H9 (cell line): ENCODE results near the gene ARPP19. TPM values are rescaled to one million over a fixed set of nuclear protein-coding genes. Genes with fewer than 3 reads are reported as not detected.

Experiments
- DNase-seq: peaks from one replicate; pipeline ENCODE4 v3.0.0-alpha.2; 2017
- H2AFZ ChIP-seq: one replicate; pipeline ENCODE4 v1.6.1; 2013; ENCODE audit warnings: mild to moderate bottlenecking, low read length, control low read depth, moderate library complexity
- H2AK5ac ChIP-seq: 2 replicates; pipeline ENCODE4 v1.6.1; 2013; ENCODE audit warnings: low read length, control low read depth, mixed read lengths; ENCODE audit not compliant: insufficient read length
- H2BK120ac ChIP-seq: one replicate; pipeline ENCODE4 v1.6.1; 2013; ENCODE audit warnings: low read depth, mild to moderate bottlenecking, low read length, control low read depth, inconsistent platforms; ENCODE audit not compliant: poor library complexity, severe bottlenecking
- H2BK12ac ChIP-seq: 2 replicates; pipeline ENCODE4 v1.6.1; 2013; ENCODE audit warnings: low read length, control low read depth, mixed read lengths, low read depth; ENCODE audit not compliant: insufficient read length
- H2BK15ac ChIP-seq: 2 replicates; pipeline ENCODE4 v1.6.1; 2013; ENCODE audit warnings: low read depth, low read length, control low read depth
- H2BK20ac ChIP-seq: one replicate; pipeline ENCODE4 v1.6.1; 2013; ENCODE audit warnings: low read depth, mild to moderate bottlenecking, low read length, control low read depth, inconsistent platforms; ENCODE audit not compliant: poor library complexity, severe bottlenecking
- H2BK5ac ChIP-seq: 2 replicates; pipeline ENCODE4 v1.6.1; 2013; ENCODE audit warnings: low read length, control low read depth, mixed read lengths; ENCODE audit not compliant: insufficient read length
- H3K14ac ChIP-seq: 2 replicates; pipeline ENCODE4 v1.6.1; 2013; ENCODE audit warnings: low read length, control low read depth; ENCODE audit not compliant: insufficient read depth
- H3K18ac ChIP-seq: 2 replicates; pipeline ENCODE4 v1.6.1; 2013; ENCODE audit warnings: low read depth, mild to moderate bottlenecking, mixed read lengths, low read length, control low read depth; ENCODE audit not compliant: insufficient read length
- H3K23ac ChIP-seq: 2 replicates; pipeline ENCODE4 v1.6.1; 2013; ENCODE audit warnings: low read length, control low read depth, mixed read lengths, low read depth; ENCODE audit not compliant: insufficient read length
- H3K23me2 ChIP-seq: 2 replicates; pipeline ENCODE4 v1.6.1; 2013; ENCODE audit warnings: low read depth, mild to moderate bottlenecking, mixed read lengths, low read length, control low read depth; ENCODE audit not compliant: insufficient read length, poor library complexity, severe bottlenecking
- H3K27ac ChIP-seq: 2 replicates; pipeline ENCODE4 v1.5.1; 2013; ENCODE audit warnings: low read length, control low read depth, mixed read lengths, low read depth; ENCODE audit not compliant: insufficient read length
- H3K27me3 ChIP-seq: 2 replicates; pipeline ENCODE4 v1.6.1; 2013; ENCODE audit warnings: low read length, control low read depth, inconsistent platforms; ENCODE audit not compliant: insufficient read depth
- H3K4ac ChIP-seq: 2 replicates; pipeline ENCODE4 v1.6.1; 2013; ENCODE audit warnings: low read depth, mild to moderate bottlenecking, control low read depth, inconsistent platforms, low read length, moderate library complexity
- H3K4me1 ChIP-seq: 2 replicates; pipeline ENCODE4 v1.6.1; 2013; ENCODE audit warnings: low read length, control low read depth, inconsistent platforms; ENCODE audit not compliant: insufficient read depth
- H3K4me2 ChIP-seq: 2 replicates; pipeline ENCODE4 v1.6.1; 2013; ENCODE audit warnings: low read length, control low read depth, mixed read lengths; ENCODE audit not compliant: insufficient read length, insufficient read depth
- H3K56ac ChIP-seq: 2 replicates; pipeline ENCODE4 v1.6.1; 2013; ENCODE audit warnings: low read depth, mild to moderate bottlenecking, mixed read lengths, low read length, control low read depth; ENCODE audit not compliant: insufficient read length
- H3K79me1 ChIP-seq: 2 replicates; pipeline ENCODE4 v1.6.1; 2013; ENCODE audit warnings: low read depth, mild to moderate bottlenecking, moderate library complexity, low read length, control low read depth, inconsistent platforms; ENCODE audit not compliant: insufficient read depth, poor library complexity, severe bottlenecking
- H3K79me2 ChIP-seq: 2 replicates; pipeline ENCODE4 v1.6.1; 2013; ENCODE audit warnings: low read length, control low read depth, inconsistent platforms; ENCODE audit not compliant: insufficient read depth
- H3K9ac ChIP-seq: 2 replicates; pipeline ENCODE4 v1.6.1; 2013; ENCODE audit warnings: low read length, control low read depth, mixed read lengths; ENCODE audit not compliant: insufficient read length; ENCODE audit errors: extremely low read depth
- H3K9me3 ChIP-seq: one replicate; pipeline ENCODE4 v1.6.1; 2013; ENCODE audit warnings: low read depth, low read length, inconsistent platforms; ENCODE audit not compliant: control insufficient read depth
- H3T11ph ChIP-seq: one replicate; pipeline ENCODE4 v1.6.1; 2013; ENCODE audit warnings: mild to moderate bottlenecking, low read length, control low read depth, inconsistent platforms
- H4K20me1 ChIP-seq: one replicate; pipeline ENCODE4 v1.6.1; 2013; ENCODE audit not compliant: control insufficient read depth, insufficient read length, insufficient read depth
- H4K5ac ChIP-seq: 2 replicates; pipeline ENCODE4 v1.6.1; 2013; ENCODE audit warnings: low read depth, mild to moderate bottlenecking, mixed read lengths, low read length, control low read depth; ENCODE audit not compliant: insufficient read length
- H4K8ac ChIP-seq: replicated peaks from 2 replicates; pipeline ENCODE4 v1.6.1; 2013; ENCODE audit warnings: low read length, control low read depth, mixed read lengths, low read depth; ENCODE audit not compliant: insufficient read length
- H4K91ac ChIP-seq: 2 replicates; pipeline ENCODE4 v1.6.1; 2013; ENCODE audit warnings: low read depth, mild to moderate bottlenecking, moderate library complexity, mixed read lengths, low read length, control low read depth; ENCODE audit not compliant: insufficient read length
- H3K27ac Mint-ChIP-seq, 3 experiments: 2 replicates in 2 of 3; 3 replicates in 1 of 3; pipeline ENCODE4 v1.8.0; 2020 to 2021; ENCODE audit warnings: mixed read lengths in 3 of 3, mild to moderate bottlenecking in 1 of 3, moderate library complexity in 1 of 3
- H3K27me3 Mint-ChIP-seq: 2 replicates; pipeline ENCODE4 v1.8.0; 2021; ENCODE audit warnings: low read depth, mild to moderate bottlenecking, moderate library complexity, mixed read lengths
- H3K36me3 Mint-ChIP-seq, 3 experiments: 2 replicates in 2 of 3; 3 replicates in 1 of 3; pipeline ENCODE4 v1.8.0; 2020 to 2021; ENCODE audit warnings: low read depth in 3 of 3, mixed read lengths in 3 of 3; ENCODE audit not compliant: insufficient read depth in 1 of 3
- H3K4me1 Mint-ChIP-seq, 2 experiments: 2 replicates each; pipeline ENCODE4 v1.8.0; 2020; ENCODE audit warnings: mixed read lengths in 2 of 2
- H3K4me3 Mint-ChIP-seq, 2 experiments: 2 replicates in 1 of 2; 3 replicates in 1 of 2; pipeline ENCODE4 v1.8.0; 2020 to 2021; ENCODE audit warnings: mild to moderate bottlenecking in 2 of 2, mixed read lengths in 2 of 2, moderate library complexity in 1 of 2
- H3K9me3 Mint-ChIP-seq, 2 experiments: 2 replicates in 1 of 2; 3 replicates in 1 of 2; pipeline ENCODE4 v1.8.0; 2020; ENCODE audit warnings: mild to moderate bottlenecking in 2 of 2, mixed read lengths in 2 of 2, moderate library complexity in 1 of 2
- CTCF ChIP-seq: fragments of 200-600 bp; sonication (generic); conservative IDR thresholded peaks from 3 replicates; pipeline ENCODE4 v1.8.0; 2021; ENCODE audit warnings: antibody characterized with exemption, mild to moderate bottlenecking
- WGBS: extraction: QIAGEN DNeasy Blood & Tissue Kit; methylation state at CpG from one replicate; pipeline ENCODE4 v1.1.7; 2013; ENCODE audit warnings: missing lambda C conversion rate, low lambda C conversion rate, mixed read lengths; ENCODE audit not compliant: insufficient read length; ENCODE audit errors: extremely low coverage; 5-methylcytosine and 5-hydroxymethylcytosine counted together
- total RNA-seq: library from RNA; stranded (reverse); gene quantifications from 2 replicates; pipeline ENCODE4 v1.2.1, GENCODE V29; 2021

Gene ARPP19
- total RNA-seq, 1 experiment from 2014 or later, result 247 TPM

- H3K4me2 ChIP-seq, result no peak overlapping the region
- H4K20me1 ChIP-seq, result no peaks in the 10 kb centered on the region
- peaks cover 3% of the 10 kb centered on the region; the same call in 1 of the 2 replicates for H3K79me2 ChIP-seq
- no peak overlapping the region for H2BK20ac ChIP-seq
- no peak for TF ChIP-seq CTCF
- H2AFZ ChIP-seq, result no peak overlapping the region
- H3K79me1 ChIP-seq, result peaks cover 5% of the 10 kb centered on the region
- Mint-ChIP-seq H3K4me3 (no peak overlapping the region), H3K4me1 (peaks cover 14% of the 10 kb centered on the region in 2 experiments), H3K36me3 (no peaks in the 10 kb centered on the region), H3K9me3 (no peaks in the 10 kb centered on the region), H3K27ac (no peak overlapping the region), H3K27me3 (peaks cover 4% of the 10 kb centered on the region)
- WGBS, result no CpG with 5 or more reads among the region's 3 CpGs
- no peak overlapping the region for H3K56ac ChIP-seq
- no peak overlapping the region for H4K8ac ChIP-seq
- no peak overlapping the region for H2BK15ac ChIP-seq
- no peaks in the 10 kb centered on the region for H3K9me3 ChIP-seq
- no peaks in the 10 kb centered on the region for H3K4me1 ChIP-seq
- no peak for DNase-seq
- no peak overlapping the region for H4K91ac ChIP-seq
- H2BK120ac ChIP-seq, result no peak overlapping the region
- H2BK12ac ChIP-seq, result no peak overlapping the region
- H4K5ac ChIP-seq, result no peak overlapping the region
- H3K23ac ChIP-seq, result no peak overlapping the region
- no peak overlapping the region for H2AK5ac ChIP-seq
- H3K4ac ChIP-seq, result no peak overlapping the region
- H3K27me3 ChIP-seq, result no peaks in the 10 kb centered on the region
- no peak overlapping the region for H3T11ph ChIP-seq
- no peaks in the 10 kb centered on the region for H3K23me2 ChIP-seq
- H3K14ac ChIP-seq, result no peak overlapping the region
- no peak overlapping the region for H2BK5ac ChIP-seq
- no peak overlapping the region for H3K18ac ChIP-seq
- no peak overlapping the region for H3K9ac ChIP-seq
- H3K27ac ChIP-seq, result no peak overlapping the region
Measured at GRCh38 chr15:52521682-52522081, 47.1 kb downstream of the ARPP19 start.
